VCaP (cell line): ENCODE results near the gene FOXO4.
"Not testable (repeated sequence)": the region's sequence is repeated elsewhere in the genome, so short reads cannot be mapped to it uniquely, and the experiment has no call there.

ENCODE experiments used
- H3K27ac ChIP-seq: fragments of 450-650 bp; 2 replicates; pipeline ENCODE4 v1.5.1; 2017
- CTCF ChIP-seq: fragments of 450-650 bp; conservative IDR thresholded peaks from 2 replicates; pipeline ENCODE4 v1.5.1; 2017; ENCODE audit warnings: mild to moderate bottlenecking, moderate library complexity

FOXO4 gene

GRCh38 chrX:71095555-71095980 lies at the start of gene FOXO4:
Gene FOXO4 (plus strand): TSS chrX:71095851. CDS start chrX:71096529, 678 bp downstream.
- TF ChIP-seq CTCF: no peak
- peak within 1 kb of the TSS; percentile 51; the same call in 1 of the 2 replicates for H3K27ac ChIP-seq

- not testable (repeated sequence) for H3K27ac ChIP-seq
Observed at GRCh38 chrX:71047891-71048290, 47.8 kb upstream of the FOXO4 start.

- no peak for TF ChIP-seq CTCF
- no peak overlapping the region for H3K27ac ChIP-seq
Observed at GRCh38 chrX:71052721-71053120, 42.9 kb upstream of the FOXO4 start.

- no peak overlapping the region for H3K27ac ChIP-seq
- TF ChIP-seq CTCF: no peak
Observed at GRCh38 chrX:71053217-71053621, 42.4 kb upstream of the FOXO4 start.

GRCh38 chrX:71056867-71057266 lies 38.8 kb upstream of the FOXO4 start:
- TF ChIP-seq CTCF: no peak
- H3K27ac ChIP-seq: no peak overlapping the region

- no peak overlapping the region for H3K27ac ChIP-seq
- TF ChIP-seq CTCF: no peak
Observed at GRCh38 chrX:71057848-71058530, 37.7 kb upstream of the FOXO4 start.

GRCh38 chrX:71060127-71060526 lies 35.5 kb upstream of the FOXO4 start:
- no peak for TF ChIP-seq CTCF
- H3K27ac ChIP-seq: no peak overlapping the region

- peak overlapping the region; percentile 75 for H3K27ac ChIP-seq
- TF ChIP-seq CTCF: no peak
Observed at GRCh38 chrX:71067089-71067488, 28.6 kb upstream of the FOXO4 start.
